ENCODE results near the gene VRK3. TPM values are rescaled to one million over a fixed set of nuclear protein-coding genes. Genes with fewer than 3 reads are reported as not detected.

Gene VRK3
- total and polyA plus RNA-seq, 2 of the 4 experiments (the other 2 are of a cell fraction) = 28.7 to 35.8 TPM

DNA sequence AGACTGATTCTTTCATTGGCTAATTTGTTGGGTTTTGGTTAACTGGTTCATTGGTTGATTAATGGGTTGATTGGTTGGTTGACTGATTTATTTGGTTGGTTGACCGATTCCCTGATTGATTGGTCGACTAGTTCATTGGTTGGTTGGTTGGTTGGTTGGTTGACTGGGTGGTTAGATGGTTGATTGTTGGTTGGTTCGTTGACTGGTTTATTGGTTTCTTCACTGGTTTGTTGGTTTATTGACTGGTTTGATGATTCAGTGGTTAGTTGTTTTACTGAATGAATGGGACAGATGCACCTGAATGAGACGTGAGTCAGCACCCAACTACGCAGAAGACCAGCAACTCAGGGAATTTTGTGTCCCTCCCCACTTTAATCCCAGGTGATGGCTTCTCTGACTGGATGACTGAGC is 93.1 kb downstream of the VRK3 start:
- Histone ChIP-seq H3K4me3 (ENCODE audit: insufficient read depth, low read depth, low read length) (no peak overlapping the region), H3K56ac (ENCODE audit: extremely low read depth, insufficient read depth, low read length) (no peak overlapping the region), H3K27ac (ENCODE audit: insufficient read depth, low read length) (no peak overlapping the region), H4K91ac (ENCODE audit: insufficient read depth, low read depth, low read length) (no peak overlapping the region), H2BK120ac (ENCODE audit: low read depth, low read length) (no peak overlapping the region), H4K8ac (ENCODE audit: low read depth in 2 of 2, low read length in 2 of 2) (no peak overlapping the region), H2BK20ac (ENCODE audit: low read depth, low read length) (no peak overlapping the region), H2BK5ac (ENCODE audit: low read depth, low read length, poor library complexity, severe bottlenecking) (no peak overlapping the region), H3K4ac (ENCODE audit: low read depth, low read length) (no peak overlapping the region), H3K14ac (replicated peaks; ENCODE audit: low read depth, low read length) (no peak overlapping the region), H3K18ac (ENCODE audit: low read depth, low read length) (no peak overlapping the region), H2BK15ac (ENCODE audit: low read depth, low read length) (no peak overlapping the region), H2AK9ac (replicated peaks; ENCODE audit: low read depth, low read length, poor library complexity) (no peak overlapping the region), H4K20me1 (ENCODE audit: insufficient read depth, low read length) (peaks cover 10% of the 10 kb centered on the region; the same call in 1 of the 2 replicates), H4K5ac (ENCODE audit: low read depth, low read length) (no peak overlapping the region), H3K4me1 (ENCODE audit: control insufficient read depth, insufficient read depth, low read length) (peaks cover 4% of the 10 kb centered on the region), H3K9me3 (ENCODE audit: control insufficient read depth, insufficient read depth, low read length) (no peaks in the 10 kb centered on the region), H2AK5ac (ENCODE audit: low read depth, low read length) (no peak overlapping the region), H3K4me2 (ENCODE audit: low read depth, low read length) (no peak overlapping the region), H2AFZ (replicated peaks; ENCODE audit: low read length, poor library complexity) (no peak overlapping the region), H3K9ac (ENCODE audit: low read depth, low read length) (no peak overlapping the region), H3K27me3 (ENCODE audit: control insufficient read depth, insufficient read depth, low read length) (no peaks in the 10 kb centered on the region), H3K79me1 (ENCODE audit: low read depth in 1 of 2, low read length in 2 of 2) (peaks cover 10 to 26% of the 10 kb centered on the region in 2 experiments), H3K23ac (ENCODE audit: low read depth, low read length) (no peak overlapping the region), H3K9me1 (ENCODE audit: insufficient read depth, low read length) (peaks cover 14% of the 10 kb centered on the region), H3K36me3 (ENCODE audit: control insufficient read depth, insufficient read depth, low read length) (peaks cover 9% of the 10 kb centered on the region)
- 100% methylated on average over 3 of the region's 5 CpGs; no CpG with 5 or more reads in 1 of the 2 experiments for WGBS, 2 experiments (ENCODE audit: extremely low coverage in 2 of 2, insufficient read length in 1 of 2)
- TF ChIP-seq FOS (IDR thresholded peaks at IDR 0.05; ENCODE audit: low read depth, low read length) = no peak
- no peak for TF ChIP-seq MAFK (IDR thresholded peaks at IDR 0.05; ENCODE audit: low read depth, low read length)
- CTCF ChIA-PET = no interaction called here
- ATAC-seq (ENCODE audit: low read depth) = no peak
- DNase-seq = no peak
- POLR2A ChIA-PET (ENCODE audit: unreplicated experiment) = no interaction called here
- intact Hi-C loops (cut with micrococcal nuclease) (no loop called here), dilution Hi-C loops (cut with HindIII; ENCODE audit: low sequenced_read_pairs, unreplicated experiment) (no loop called here), in situ Hi-C loops (cut with MboI; ENCODE audit: low sequenced_read_pairs) (loop anchor here (10.0 kb wide), 2 partner anchors 53 to 213 kb away; no protein-coding TSS in a partner anchor)
- no TSS peak for BruUV-seq (replicated peaks)

Measured in IMR-90 (cell line).